HepG2 (cell line): ENCODE results near the gene MTHFD2L. TPM values are rescaled to one million over a fixed set of nuclear protein-coding genes. Genes with fewer than 3 reads are reported as not detected.
A peak's percentile ranks its signal among the peaks of the same experiment; 100 is the strongest.

Experiments used
- ATAC-seq: fragments of 200-7000 bp; cut with Tn5 transposase; 3 replicates; pipeline ENCODE4 v1.9.1; 2020; ENCODE audit warnings: mild to moderate bottlenecking, moderate library complexity
- BruUV-seq: library from RNA; stranded (reverse); fragments of 400-500 nt; replicated peaks from 2 replicates; lab custom pipeline; 2021; lab: Mats Ljungman, UMichigan
- CTCF ChIA-PET: fragments of 300-600 bp; formaldehyde crosslinking; extraction: SDS; loops from one replicate; lab custom pipeline; 2021; ENCODE audit warnings: low total read pairs, inconsistent platforms, low intra/inter-chr PET ratio; lab: Yijun Ruan, JAX
- POLR2A ChIA-PET: fragments of 350-600 bp; sonication (Branson Sonifier 250); formaldehyde crosslinking; loops from one replicate; lab custom pipeline; 2020; ENCODE audit warnings: antibody characterized with exemption, inconsistent platforms; lab: Yijun Ruan, JAX
- DNase-seq: peaks from one replicate; pipeline ENCODE4 v3.0.0-alpha.2; 2015; ENCODE audit warnings: low spot score
- FAIRE-seq: peaks from 3 replicates; lab custom pipeline; 2011; peaks lifted over from hg19 to GRCh38; lab: Jason Lieb, UNC
- H2AFZ ChIP-seq: one replicate; pipeline ENCODE4 v1.6.1; 2011; ENCODE audit warnings: low read length, inconsistent platforms
- H3K27ac ChIP-seq: fragments of 300-600 bp; 3 replicates; pipeline ENCODE4 v1.8.0; 2011; ENCODE audit warnings: mixed run types, mild to moderate bottlenecking, mixed read lengths, low read length, inconsistent platforms; ENCODE audit not compliant: insufficient read depth; ENCODE audit errors: extremely low read length
- H3K27me3 ChIP-seq, 2 experiments: fragments of 200-600 bp in 1 of 2; 2 replicates in 1 of 2; 3 replicates in 1 of 2; pipeline versions ENCODE4 v1.6.0 to v1.8.0; 2011; ENCODE audit warnings: low read length in 2 of 2, mild to moderate bottlenecking in 2 of 2, moderate library complexity in 2 of 2, inconsistent platforms in 1 of 2; ENCODE audit not compliant: insufficient read depth in 2 of 2, control insufficient read depth in 1 of 2
- H3K36me3 ChIP-seq, 2 experiments: fragments of 200-600 bp in 1 of 2; replicated peaks in 1 of 2; 2 replicates in 1 of 2; 3 replicates in 1 of 2; pipeline versions ENCODE4 v1.5.1 to v1.8.0; 2011; ENCODE audit warnings: low read length in 2 of 2, inconsistent platforms in 1 of 2; ENCODE audit not compliant: insufficient read depth in 2 of 2, control insufficient read depth in 1 of 2
- H3K4me1 ChIP-seq: 2 replicates; pipeline ENCODE4 v1.5.1; 2012; ENCODE audit warnings: low read length, inconsistent platforms; ENCODE audit not compliant: insufficient read depth
- H3K4me2 ChIP-seq: 2 replicates; pipeline ENCODE4 v1.6.0; 2011; ENCODE audit warnings: low read depth, low read length, inconsistent platforms
- H3K4me3 ChIP-seq, 3 experiments: fragments of 200-600 bp in 1 of 3; sonication (generic), shearing (Covaris generic) in 1 of 3; replicated peaks in 1 of 3; 2 replicates each; pipeline ENCODE4 v1.5.1; 2011 to 2016; ENCODE audit warnings: low read length in 3 of 3, inconsistent platforms in 2 of 3, low read depth in 2 of 3, mild to moderate bottlenecking in 2 of 3, control low read depth in 1 of 3, mixed read lengths in 1 of 3; ENCODE audit not compliant: insufficient read depth in 1 of 3
- H3K79me2 ChIP-seq: one replicate; pipeline ENCODE4 v1.6.1; 2011; ENCODE audit warnings: low read length, inconsistent platforms; ENCODE audit not compliant: insufficient read depth
- H3K9ac ChIP-seq: 2 replicates; pipeline ENCODE4 v1.6.0; 2011; ENCODE audit warnings: mild to moderate bottlenecking, low read depth, low read length, inconsistent platforms; ENCODE audit not compliant: insufficient read depth
- H3K9me3 ChIP-seq: 2 replicates; pipeline ENCODE4 v1.5.1; 2012; ENCODE audit warnings: mild to moderate bottlenecking, low read length
- H4K20me1 ChIP-seq: 2 replicates; pipeline ENCODE4 v1.6.0; 2011; ENCODE audit warnings: inconsistent platforms, mild to moderate bottlenecking, low read length, moderate library complexity; ENCODE audit not compliant: insufficient read depth
- ETV6 ChIP-seq: sonication (generic); formaldehyde crosslinking; conservative IDR thresholded peaks from 2 replicates; pipeline ENCODE4 v1.4.0; 2020; ENCODE audit warnings: missing genetic modification reagents
- FOXK2 ChIP-seq: fragments of 450-650 bp; IDR thresholded peaks from 2 replicates; pipeline ENCODE4 v1.6.1; 2016
- GATAD2A ChIP-seq: IDR thresholded peaks from 2 replicates; pipeline ENCODE4 v1.6.1; 2016
- HCFC1 ChIP-seq: fragments of 150-350 bp; IDR thresholded peaks from 2 replicates; pipeline ENCODE4 v1.6.1; 2014; ENCODE audit warnings: low read depth, low read length
- HNF4A ChIP-seq: sonication (generic); formaldehyde crosslinking; IDR thresholded peaks from 2 replicates; pipeline ENCODE4 v1.4.0; 2020; ENCODE audit warnings: missing genetic modification reagents
- KDM5B ChIP-seq: sonication (generic); formaldehyde crosslinking; IDR thresholded peaks from 2 replicates; pipeline ENCODE4 v1.4.0; 2020; ENCODE audit warnings: missing genetic modification reagents, mild to moderate bottlenecking, borderline replicate concordance
- KLF11 ChIP-seq: IDR thresholded peaks from 2 replicates; pipeline ENCODE4 v1.6.1; 2016; ENCODE audit warnings: missing compliant biosample characterization
- NR3C1 ChIP-seq: sonication (generic); formaldehyde crosslinking; IDR thresholded peaks from 2 replicates; pipeline ENCODE4 v1.4.0; 2020; ENCODE audit warnings: missing genetic modification reagents
- RAD21 ChIP-seq: fragments of 450-650 bp; formaldehyde crosslinking; IDR thresholded peaks from 2 replicates; pipeline ENCODE4 v1.5.0; 2020; ENCODE audit warnings: mild to moderate bottlenecking
- SNAI1 ChIP-seq: sonication (generic); formaldehyde crosslinking; IDR thresholded peaks from 2 replicates; pipeline ENCODE4 v1.5.0; 2020; ENCODE audit warnings: mild to moderate bottlenecking, missing genetic modification reagents, borderline replicate concordance
- ZNF788 ChIP-seq: sonication (generic); formaldehyde crosslinking; IDR thresholded peaks from 2 replicates; pipeline ENCODE4 v1.5.0; 2020; ENCODE audit warnings: mild to moderate bottlenecking, missing genetic modification reagents, borderline replicate concordance
- WGBS: methylation state at CpG from one replicate; pipeline ENCODE4 v1.1.6; 2017; ENCODE audit warnings: low lambda C conversion rate; 5-methylcytosine and 5-hydroxymethylcytosine counted together
- in situ Hi-C: cut with HindIII; loops from 2 replicates; pipeline ENCODE4 v1.10.0; 2017; ENCODE audit warnings: low pct_unique_long_range_greater_than_20kb; ENCODE audit not compliant: extremely low pct_ligation_motif_present
- intact Hi-C: fragments of 100-400 bp; cut with micrococcal nuclease; formaldehyde crosslinking; loops from one replicate; pipeline ENCODE4 v1.10.0; 2022; ENCODE audit not compliant: unreplicated experiment
- polyA plus RNA-seq, 8 experiments: library from polyadenylated mRNA; depleted of rRNA in 3 of 8; stranded (reverse) in 7 of 8; unstranded in 1 of 8; fragments of >200 nt; fragmentation: Illumina TruSeq in 4 of 8; extraction: Trizol in 4 of 8; gene quantifications; 2 replicates each; pipeline versions ENCODE4 v1.2.1 to v1.2.3, GENCODE V29; 2011 to 2016; ENCODE audit warnings: low read depth in 4 of 8, missing spikeins in 1 of 8, mixed read lengths in 1 of 8; ENCODE audit not compliant: insufficient read depth in 1 of 8
- total RNA-seq, 5 experiments: library from RNA; depleted of rRNA; stranded (reverse); fragments of >200 nt; fragmentation: Illumina TruSeq; extraction: Trizol; gene quantifications; 2 replicates each; pipeline ENCODE4 v1.2.3, GENCODE V29; 2016; ENCODE audit warnings: low read depth in 1 of 5
- TF ChIP-seq, protein P1 (sequence below), 2 experiments: IDR thresholded peaks; 2 replicates each; pipeline ENCODE4 v1.6.1; 2011 to 2012; ENCODE audit warnings: low read length in 2 of 2, borderline replicate concordance in 1 of 2, low read depth in 1 of 2, mild to moderate bottlenecking in 1 of 2, moderate library complexity in 1 of 2
- TF ChIP-seq, protein P2 (sequence below): sonication (generic); formaldehyde crosslinking; conservative IDR thresholded peaks from 2 replicates; pipeline ENCODE4 v1.8.0; 2022; ENCODE audit warnings: mild to moderate bottlenecking, moderate library complexity, missing genetic modification reagents
- TF ChIP-seq, protein P3 (sequence below): sonication (generic); formaldehyde crosslinking; IDR thresholded peaks from 2 replicates; pipeline ENCODE4 v1.5.0; 2020; ENCODE audit warnings: missing genetic modification reagents
- TF ChIP-seq, protein P4 (sequence below): sonication (generic); formaldehyde crosslinking; IDR thresholded peaks from 2 replicates; pipeline ENCODE4 v1.9.0; 2021; ENCODE audit warnings: missing genetic modification reagents, borderline replicate concordance

The MTHFD2L gene
- total and polyA plus RNA-seq, 2 of the 13 experiments (the other 11 are each of a cell fraction or from before 2014, with no cell fraction given) = 10.5 to 14.9 TPM

DNA sequence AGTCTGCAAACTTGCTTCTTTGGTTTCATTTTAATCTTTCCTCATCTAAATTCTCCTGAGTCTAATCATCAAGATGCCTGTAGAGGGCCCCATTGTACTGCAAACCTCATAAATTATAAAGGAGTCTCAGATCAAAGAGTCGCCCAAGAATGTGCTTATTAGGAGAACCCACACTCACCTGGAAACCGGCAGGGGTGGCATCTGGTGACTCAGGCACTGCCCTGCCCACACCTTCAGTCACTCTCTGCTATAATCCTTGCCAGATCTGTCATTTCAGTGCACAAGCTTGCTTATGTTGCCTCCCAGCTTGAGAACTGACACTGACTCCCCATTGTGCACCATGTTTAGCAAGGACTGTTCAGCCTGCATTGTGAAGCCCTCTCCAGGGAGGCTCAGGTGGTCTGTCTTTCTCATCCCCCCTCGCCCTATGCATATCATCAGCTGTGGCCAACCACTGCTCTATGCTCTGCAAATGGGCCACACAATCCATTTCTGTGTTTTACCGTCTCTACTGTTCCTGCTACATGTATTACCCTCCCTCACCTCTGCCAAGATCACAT is 162.7 kb downstream of the MTHFD2L start (continued):
- TF ChIP-seq, protein P1, sequence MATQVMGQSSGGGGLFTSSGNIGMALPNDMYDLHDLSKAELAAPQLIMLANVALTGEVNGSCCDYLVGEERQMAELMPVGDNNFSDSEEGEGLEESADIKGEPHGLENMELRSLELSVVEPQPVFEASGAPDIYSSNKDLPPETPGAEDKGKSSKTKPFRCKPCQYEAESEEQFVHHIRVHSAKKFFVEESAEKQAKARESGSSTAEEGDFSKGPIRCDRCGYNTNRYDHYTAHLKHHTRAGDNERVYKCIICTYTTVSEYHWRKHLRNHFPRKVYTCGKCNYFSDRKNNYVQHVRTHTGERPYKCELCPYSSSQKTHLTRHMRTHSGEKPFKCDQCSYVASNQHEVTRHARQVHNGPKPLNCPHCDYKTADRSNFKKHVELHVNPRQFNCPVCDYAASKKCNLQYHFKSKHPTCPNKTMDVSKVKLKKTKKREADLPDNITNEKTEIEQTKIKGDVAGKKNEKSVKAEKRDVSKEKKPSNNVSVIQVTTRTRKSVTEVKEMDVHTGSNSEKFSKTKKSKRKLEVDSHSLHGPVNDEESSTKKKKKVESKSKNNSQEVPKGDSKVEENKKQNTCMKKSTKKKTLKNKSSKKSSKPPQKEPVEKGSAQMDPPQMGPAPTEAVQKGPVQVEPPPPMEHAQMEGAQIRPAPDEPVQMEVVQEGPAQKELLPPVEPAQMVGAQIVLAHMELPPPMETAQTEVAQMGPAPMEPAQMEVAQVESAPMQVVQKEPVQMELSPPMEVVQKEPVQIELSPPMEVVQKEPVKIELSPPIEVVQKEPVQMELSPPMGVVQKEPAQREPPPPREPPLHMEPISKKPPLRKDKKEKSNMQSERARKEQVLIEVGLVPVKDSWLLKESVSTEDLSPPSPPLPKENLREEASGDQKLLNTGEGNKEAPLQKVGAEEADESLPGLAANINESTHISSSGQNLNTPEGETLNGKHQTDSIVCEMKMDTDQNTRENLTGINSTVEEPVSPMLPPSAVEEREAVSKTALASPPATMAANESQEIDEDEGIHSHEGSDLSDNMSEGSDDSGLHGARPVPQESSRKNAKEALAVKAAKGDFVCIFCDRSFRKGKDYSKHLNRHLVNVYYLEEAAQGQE (IDR thresholded peaks at IDR 0.05; ENCODE audit: borderline replicate concordance in 1 of 2, low read depth in 1 of 2, low read length in 2 of 2) = no peak
- TF ChIP-seq HCFC1 (no peak), HNF4A (CRISPR knock-in tag) (no peak), FOXK2 (no peak), RAD21 (peak; percentile 33; the same call in 1 of the 2 replicates)
- TF ChIP-seq, protein P2, sequence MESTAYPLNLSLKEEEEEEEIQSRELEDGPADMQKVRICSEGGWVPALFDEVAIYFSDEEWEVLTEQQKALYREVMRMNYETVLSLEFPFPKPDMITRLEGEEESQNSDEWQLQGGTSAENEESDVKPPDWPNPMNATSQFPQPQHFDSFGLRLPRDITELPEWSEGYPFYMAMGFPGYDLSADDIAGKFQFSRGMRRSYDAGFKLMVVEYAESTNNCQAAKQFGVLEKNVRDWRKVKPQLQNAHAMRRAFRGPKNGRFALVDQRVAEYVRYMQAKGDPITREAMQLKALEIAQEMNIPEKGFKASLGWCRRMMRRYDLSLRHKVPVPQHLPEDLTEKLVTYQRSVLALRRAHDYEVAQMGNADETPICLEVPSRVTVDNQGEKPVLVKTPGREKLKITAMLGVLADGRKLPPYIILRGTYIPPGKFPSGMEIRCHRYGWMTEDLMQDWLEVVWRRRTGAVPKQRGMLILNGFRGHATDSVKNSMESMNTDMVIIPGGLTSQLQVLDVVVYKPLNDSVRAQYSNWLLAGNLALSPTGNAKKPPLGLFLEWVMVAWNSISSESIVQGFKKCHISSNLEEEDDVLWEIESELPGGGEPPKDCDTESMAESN = no peak

DNA sequence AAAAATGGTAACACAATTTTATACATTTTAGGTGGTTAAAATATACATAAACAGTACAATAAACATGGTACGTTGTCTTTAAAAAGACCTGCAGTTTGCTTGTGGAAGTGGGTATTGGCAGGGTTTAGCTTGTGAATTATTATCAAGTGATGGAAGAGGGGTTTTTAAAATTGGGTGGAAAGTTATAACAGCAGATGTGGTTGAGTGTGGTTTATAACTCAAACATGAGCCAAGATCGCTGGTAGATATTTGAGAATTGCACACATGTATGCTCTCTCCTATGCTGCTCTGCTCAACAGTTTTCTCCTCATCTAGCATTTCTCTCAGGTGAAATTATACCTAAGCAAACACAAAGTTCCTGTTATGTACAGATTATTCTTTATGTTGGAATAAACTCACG is 164.4 kb downstream of the MTHFD2L start:
- ATAC-seq = no peak
- no peaks in the 10 kb centered on the region for H3K79me2 ChIP-seq
- FAIRE-seq = no peak
- no peak overlapping the region for H2AFZ ChIP-seq
- intact Hi-C loops (no loop called here), in situ Hi-C loops (loop anchor here (5.0 kb wide), 1 partner anchor 350 kb away; no protein-coding TSS in a partner anchor)
- ChIA-PET CTCF (interaction anchor here (3.2 kb wide), 1 partner anchor 353 kb away, joined by 25 read pairs; no protein-coding TSS in a partner anchor), POLR2A (no interaction called here)
- H3K27me3 ChIP-seq = no peaks in the 10 kb centered on the region
- DNase-seq = no peak
- no peak overlapping the region for H3K9ac ChIP-seq
- no peak overlapping the region for H3K4me2 ChIP-seq
- no peak overlapping the region for H3K4me3 ChIP-seq
- BruUV-seq = no TSS peak
- WGBS = 42% methylated on average over 3 of the region's 3 CpGs
- H4K20me1 ChIP-seq = no peaks in the 10 kb centered on the region
- H3K27ac ChIP-seq = no peak overlapping the region
- H3K9me3 ChIP-seq = no peaks in the 10 kb centered on the region
- H3K36me3 ChIP-seq = no peaks in the 10 kb centered on the region
- H3K4me1 ChIP-seq = no peaks in the 10 kb centered on the region
- TF ChIP-seq NR3C1 (no peak), GATAD2A (CRISPR knock-in tag) (no peak), ZNF788 (no peak), ETV6 (CRISPR knock-in tag) (no peak), SNAI1 (CRISPR knock-in tag) (no peak), KLF11 (CRISPR knock-in tag) (no peak), KDM5B (CRISPR knock-in tag) (no peak), HNF4A (CRISPR knock-in tag) (no peak)
- TF ChIP-seq, protein P3, sequence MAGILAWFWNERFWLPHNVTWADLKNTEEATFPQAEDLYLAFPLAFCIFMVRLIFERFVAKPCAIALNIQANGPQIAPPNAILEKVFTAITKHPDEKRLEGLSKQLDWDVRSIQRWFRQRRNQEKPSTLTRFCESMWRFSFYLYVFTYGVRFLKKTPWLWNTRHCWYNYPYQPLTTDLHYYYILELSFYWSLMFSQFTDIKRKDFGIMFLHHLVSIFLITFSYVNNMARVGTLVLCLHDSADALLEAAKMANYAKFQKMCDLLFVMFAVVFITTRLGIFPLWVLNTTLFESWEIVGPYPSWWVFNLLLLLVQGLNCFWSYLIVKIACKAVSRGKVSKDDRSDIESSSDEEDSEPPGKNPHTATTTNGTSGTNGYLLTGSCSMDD (CRISPR knock-in tag) = no peak
- TF ChIP-seq, protein P4, sequence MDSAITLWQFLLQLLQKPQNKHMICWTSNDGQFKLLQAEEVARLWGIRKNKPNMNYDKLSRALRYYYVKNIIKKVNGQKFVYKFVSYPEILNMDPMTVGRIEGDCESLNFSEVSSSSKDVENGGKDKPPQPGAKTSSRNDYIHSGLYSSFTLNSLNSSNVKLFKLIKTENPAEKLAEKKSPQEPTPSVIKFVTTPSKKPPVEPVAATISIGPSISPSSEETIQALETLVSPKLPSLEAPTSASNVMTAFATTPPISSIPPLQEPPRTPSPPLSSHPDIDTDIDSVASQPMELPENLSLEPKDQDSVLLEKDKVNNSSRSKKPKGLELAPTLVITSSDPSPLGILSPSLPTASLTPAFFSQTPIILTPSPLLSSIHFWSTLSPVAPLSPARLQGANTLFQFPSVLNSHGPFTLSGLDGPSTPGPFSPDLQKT (CRISPR knock-in tag) = no peak
- TF ChIP-seq, all 625 proteins: peak for 0
